Measurements from ENCODE around the gene DNAJC28.
"Not testable (repeated sequence)": the region's sequence is repeated elsewhere in the genome, so short reads cannot be mapped to it uniquely, and the experiment has no call there.

DNAJC28 gene

DNA sequence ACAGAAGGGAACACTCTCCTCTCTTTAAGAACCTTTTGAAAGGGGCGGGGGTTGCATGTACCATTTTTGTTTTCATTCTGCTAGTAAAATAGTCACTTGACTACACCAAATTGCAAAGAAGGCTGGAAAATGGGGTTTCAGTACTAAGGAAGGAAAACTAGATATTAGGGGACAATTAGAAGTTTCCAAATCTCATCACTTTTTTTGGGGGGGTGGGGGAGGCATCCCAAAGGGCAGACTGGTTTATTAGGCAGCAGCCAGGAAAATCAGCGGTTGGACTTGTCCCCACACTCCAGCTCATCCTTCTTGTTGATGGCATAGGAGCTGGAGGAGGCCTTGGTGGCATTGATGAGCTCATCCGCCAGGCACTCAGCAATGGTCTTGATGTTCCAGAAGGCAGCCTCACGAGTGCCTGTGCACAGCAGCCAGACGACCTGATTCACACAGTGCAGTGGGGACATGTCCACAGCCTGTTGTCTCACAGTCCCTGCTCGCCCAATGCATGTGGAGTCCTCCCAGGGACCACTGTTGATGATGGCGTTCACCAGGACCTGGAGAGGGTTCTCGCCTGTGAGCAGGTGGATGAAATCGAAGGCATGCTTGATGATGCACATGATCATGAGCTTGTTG lies 10.1 kb downstream of the DNAJC28 start:
- in situ Hi-C loops (cut with MboI; ENCODE audit: low sequenced_read_pairs), result no loop called here

DNA sequence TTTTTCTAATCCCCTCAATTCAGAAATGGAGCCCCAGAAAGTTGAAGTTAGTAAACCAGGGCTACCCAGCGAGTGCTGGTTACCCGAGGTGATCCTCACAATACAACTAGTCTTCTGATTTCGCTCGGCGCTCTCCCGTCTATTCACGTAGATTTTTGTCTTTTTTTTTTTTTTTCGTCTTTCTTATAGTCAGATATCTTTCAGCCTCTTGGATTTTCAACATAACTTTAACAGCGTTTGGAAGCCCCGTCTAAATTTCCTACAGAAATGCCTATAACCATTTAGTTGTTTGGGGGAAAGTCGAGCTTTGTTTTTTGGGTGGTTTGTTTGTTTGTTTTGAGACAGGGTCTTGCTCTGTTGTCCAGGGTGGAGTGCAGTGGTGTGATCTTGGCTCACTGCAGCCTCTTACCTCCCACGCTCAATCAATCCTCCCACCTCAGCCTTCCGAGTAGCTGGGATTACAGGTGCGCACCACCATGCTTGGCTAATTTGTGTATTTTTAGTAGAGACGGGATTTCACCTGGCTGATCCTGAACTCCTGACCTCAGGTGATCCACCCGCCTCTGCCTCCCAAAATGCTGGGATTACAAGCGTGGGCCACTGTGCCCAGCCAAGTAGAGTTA lies 10.9 kb downstream of the DNAJC28 start:
- in situ Hi-C loops (cut with MboI; ENCODE audit: low sequenced_read_pairs), result no loop called here

DNA sequence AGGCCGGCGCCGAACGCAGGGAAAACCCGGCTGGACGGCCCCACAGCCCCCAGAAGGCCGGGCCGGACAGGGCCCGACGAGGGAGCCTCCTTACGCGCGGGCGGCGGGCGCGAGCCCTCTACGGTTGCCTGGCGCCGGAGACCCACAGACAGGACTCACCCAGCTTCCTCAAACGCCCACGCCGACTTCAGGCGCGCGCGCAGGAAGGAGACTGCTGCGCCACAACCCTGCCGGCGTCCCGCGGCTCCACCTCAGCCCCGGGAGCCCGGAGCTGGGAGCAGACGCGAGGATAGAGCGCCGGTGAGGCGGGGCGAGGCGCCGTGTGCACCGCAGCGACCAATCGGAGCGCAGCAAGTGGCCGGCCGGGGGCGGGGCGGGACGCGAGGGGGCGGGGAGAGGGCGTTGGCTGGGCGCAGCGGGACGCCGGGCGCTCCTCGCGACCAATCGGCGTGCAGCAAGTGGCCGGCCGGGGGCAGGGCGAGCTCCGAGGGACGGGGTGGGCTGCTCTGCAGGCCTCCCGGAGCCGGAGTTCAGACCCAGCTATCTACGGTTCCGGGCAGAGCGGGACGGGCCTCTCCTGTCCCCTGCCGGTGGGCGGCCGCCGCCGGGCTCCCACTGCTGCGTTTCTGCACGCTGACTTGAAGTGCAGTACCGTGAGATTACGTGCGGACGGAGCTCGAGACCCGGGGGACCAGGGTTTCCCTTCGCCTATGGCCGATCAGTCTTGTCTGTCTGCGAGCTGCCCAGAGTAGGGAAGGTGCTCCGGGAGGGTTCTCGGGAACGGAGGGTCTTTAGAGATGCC lies 11.6 kb downstream of the DNAJC28 start, which contains the start of gene TMEM50B:
Gene TMEM50B, minus strand, starts transcription at position 296 of the 802 bp plus-strand sequence. CDS start 11,089 bp downstream, outside the sequence.
- in situ Hi-C loops (cut with MboI; ENCODE audit: low sequenced_read_pairs), result no loop called here

DNA sequence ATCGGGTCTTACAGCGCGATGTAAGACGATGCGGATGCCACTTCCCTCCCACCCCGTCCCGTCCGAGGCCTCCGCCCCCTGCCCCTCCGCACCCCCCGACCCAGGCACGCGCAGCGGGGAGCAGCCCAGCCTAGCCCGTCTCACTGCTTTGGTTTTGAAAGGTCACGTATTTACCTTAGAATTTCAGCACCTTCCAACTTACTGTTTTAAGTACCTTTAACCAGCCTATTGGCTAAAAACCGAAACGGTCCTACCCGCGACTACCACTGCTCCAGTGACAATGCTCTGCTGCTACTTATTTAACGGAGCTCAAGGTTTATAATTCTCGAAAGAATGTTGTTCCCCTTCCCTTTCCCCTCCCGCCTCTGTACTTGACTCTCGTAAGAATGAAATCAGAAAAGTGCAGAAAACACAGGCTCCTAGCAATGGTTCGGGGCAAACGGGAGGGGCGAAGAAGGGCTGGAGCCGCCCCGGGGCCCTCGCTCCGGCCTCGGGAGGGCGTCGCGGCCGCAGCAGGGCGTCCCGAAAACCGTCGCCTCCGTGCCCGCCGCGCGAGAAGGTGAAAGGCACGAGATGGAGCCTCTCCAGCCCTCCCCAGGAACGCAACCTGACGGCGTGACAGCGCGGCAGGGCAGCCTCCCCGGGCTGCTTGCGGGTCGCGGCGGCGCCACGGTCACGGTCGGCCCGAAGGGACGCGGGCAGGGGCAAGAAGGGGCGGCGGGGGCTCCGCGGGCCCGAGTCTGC lies 12.4 kb downstream of the DNAJC28 start:
- in situ Hi-C loops (cut with MboI; ENCODE audit: low sequenced_read_pairs), result no loop called here

DNA sequence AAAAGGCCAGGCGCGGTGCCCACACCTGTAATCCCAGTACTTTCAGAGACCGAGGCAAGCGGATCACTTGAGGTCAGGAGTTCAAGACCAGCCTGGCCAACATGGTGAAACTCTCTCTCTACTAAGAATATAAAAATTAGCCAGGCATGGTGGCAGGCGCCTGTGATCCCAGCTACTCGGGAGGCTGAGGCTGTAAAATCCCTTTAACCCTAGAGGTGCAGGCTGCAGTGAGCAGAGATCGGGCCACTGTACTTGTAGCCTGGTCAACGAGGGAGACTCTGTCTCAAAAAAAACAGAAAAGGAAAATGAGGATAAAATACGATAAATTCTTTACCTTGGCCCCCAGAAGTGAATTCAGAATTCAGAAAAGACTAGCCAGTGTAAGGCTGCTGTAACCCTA lies 13.3 kb downstream of the DNAJC28 start:
- in situ Hi-C loops (cut with MboI; ENCODE audit: low sequenced_read_pairs), result no loop called here

DNA sequence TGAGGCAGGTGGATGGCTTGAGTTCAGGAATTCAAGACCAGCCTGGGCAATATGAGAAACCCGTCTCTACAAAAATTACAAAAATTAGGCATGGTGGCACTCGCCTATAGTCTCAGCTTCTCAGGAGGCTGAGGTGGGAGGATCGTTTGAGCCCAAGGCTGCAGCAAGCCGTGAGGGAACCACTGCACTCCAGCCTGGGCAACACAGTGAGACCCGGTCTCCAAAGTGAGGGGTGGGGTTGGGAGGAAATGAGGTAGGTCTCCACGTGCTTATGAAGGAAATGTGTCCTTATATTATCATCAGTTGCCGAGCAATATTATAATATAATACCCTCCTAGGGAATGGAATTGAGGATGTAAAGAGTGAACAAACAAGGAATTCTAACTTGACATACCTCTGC lies 14.4 kb downstream of the DNAJC28 start:
- in situ Hi-C loops (cut with MboI; ENCODE audit: low sequenced_read_pairs), result no loop called here

DNA sequence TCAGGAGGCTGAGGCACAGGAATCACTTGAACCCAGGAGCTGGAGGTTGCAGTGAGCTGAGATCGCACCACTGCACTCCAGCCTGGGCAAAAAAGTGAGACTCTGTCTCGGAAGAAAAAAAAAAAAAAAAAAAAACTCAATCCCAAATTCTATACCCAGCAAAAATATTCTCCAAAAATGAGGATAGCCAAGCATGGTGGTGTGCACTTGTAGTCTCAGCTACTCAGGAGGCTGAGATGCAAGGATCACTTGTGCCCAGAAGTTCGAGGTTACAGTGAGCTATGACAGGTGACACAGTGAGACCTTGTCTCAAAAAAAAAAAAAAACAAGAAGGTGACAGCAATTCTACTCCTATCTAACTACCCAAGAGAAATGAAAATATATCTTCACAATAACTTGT lies 18.2 kb downstream of the DNAJC28 start:
- in situ Hi-C loops (cut with MboI; ENCODE audit: low sequenced_read_pairs), result loop anchor here (25.0 kb wide), 1 partner anchor 636 kb away; no protein-coding TSS in a partner anchor

DNA sequence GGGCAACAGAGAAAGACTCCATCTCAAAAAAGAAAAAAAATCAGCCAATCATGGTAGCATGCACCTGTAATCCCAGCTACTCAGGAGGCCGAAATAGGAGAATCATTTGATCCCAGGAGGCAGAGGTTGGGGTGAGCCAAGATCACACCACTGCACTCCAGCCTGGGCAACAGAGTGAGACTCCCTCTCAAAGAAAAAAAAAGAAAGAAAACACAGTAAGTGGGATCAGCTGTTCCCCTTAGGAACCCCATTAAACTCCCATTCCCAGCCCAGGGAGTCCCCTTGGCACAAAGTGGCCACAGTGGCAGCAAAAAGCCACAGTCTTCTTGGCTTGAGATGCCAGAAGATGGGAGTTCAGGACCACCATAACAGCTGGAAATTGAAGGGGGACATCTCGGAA lies 20.8 kb downstream of the DNAJC28 start:
- in situ Hi-C loops (cut with MboI; ENCODE audit: low sequenced_read_pairs), result loop anchor here (25.0 kb wide), 1 partner anchor 633 kb away; no protein-coding TSS in a partner anchor

DNA sequence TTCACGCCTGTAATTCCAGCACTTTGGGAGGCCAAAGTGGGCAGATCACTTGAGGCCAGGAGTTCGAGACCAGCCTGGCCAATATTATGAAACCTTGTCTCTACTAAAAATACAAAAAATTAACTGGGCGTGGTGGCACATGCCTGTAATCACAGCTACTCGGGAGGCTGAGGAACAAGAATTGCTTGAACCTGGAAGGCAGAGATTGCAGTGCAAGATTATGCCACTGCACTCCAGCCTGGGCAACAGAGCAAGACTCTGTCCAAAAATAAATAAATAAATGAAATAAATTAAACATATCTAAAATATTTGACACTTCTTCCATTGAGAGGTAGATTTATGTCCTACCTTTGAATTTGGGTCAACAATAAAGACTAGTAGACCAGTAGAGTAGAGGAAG lies 22.3 kb downstream of the DNAJC28 start:
- in situ Hi-C loops (cut with MboI; ENCODE audit: low sequenced_read_pairs), result loop anchor here (25.0 kb wide), 1 partner anchor 632 kb away; no protein-coding TSS in a partner anchor

DNA sequence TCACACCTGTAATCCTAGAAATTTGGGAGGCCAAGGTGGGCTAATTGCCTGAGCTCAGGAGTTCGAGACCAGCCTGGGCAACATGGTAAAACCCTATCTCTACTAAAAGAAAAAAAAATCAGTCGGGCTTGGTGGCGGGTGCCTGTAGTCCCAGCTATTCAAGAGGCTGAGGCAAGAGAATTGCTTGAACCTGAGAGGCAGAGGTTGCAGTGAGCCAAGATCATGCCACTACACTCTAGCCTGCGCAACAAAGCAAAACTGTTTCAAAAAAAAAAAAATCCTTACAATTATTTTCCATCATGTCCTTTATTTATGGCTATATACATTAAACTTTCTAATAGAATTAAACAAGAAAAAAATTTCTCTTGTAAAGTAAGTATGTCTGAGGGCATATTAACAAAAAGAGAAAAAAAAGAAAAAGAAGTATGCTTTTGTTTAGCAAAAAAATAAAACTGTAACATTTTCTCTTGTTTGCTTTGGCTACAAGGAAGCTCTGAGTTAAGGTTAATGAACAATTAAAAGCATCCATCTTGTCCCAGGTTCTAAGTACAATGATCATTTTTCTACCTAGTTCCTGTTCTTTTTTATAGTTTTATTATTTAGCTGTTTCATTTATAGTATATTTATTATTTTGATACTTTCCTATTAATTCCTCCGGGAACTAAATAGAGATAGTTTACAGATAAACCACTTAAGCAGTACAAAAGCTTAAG lies 29.8 kb downstream of the DNAJC28 start:
- in situ Hi-C loops (cut with MboI; ENCODE audit: low sequenced_read_pairs), result loop anchor here (25.0 kb wide), 1 partner anchor 624 kb away; no protein-coding TSS in a partner anchor

DNA sequence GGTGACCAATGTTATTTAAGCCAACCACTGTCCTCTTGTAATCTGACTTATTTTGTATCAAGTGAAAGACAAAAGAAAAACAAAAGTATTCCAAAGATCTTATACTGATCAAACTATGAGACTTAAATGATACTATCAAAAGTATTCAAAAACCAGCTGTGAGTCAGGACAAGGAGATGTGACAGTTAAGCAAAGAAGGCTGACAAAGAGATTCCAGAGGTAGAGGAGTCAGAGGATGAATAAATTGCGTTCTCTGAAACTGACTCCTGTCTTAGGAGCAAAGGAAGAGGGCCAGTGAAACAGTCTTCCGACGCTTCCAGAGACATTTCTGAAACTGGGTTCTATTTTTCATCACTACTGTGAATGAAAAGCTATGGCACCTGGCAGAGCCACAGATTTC lies 32.7 kb downstream of the DNAJC28 start:
- in situ Hi-C loops (cut with MboI; ENCODE audit: low sequenced_read_pairs), result loop anchor here (25.0 kb wide), 1 partner anchor 622 kb away; no protein-coding TSS in a partner anchor

DNA sequence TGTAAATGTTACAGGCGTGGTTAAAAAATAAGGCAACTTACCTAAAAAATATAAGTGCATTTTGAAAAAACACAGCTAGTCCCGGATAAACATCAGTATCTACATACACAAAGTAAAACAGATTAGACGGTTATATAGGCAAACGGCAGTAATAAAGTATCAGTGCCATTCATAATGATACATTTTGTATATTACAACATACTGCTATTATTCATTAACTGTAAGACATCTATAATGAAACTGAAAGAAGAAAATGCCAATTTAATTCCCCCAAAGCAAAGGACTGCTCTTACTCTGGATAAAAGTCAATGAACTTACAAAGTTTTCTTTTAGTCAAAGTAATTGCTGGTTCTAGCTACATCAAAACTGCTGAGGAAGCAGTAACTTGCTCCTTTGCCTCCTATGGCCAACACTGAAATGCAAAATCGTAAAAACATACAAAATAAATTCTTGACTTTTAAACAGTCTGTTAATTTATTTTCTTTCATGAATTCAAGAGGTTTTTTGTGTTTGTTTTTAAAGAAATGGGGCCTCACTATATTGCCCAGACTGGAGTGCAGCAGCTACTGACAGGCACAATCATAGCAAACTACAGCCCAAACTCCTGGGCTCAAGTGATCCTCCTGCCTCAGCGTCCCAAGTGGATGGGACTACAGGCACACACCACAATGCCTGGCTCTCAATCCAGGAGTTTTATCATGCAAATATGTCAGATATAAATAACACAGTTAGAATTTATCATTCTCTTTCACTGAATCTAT lies 35.6 kb downstream of the DNAJC28 start:
- in situ Hi-C loops (cut with MboI; ENCODE audit: low sequenced_read_pairs), result loop anchor here (25.0 kb wide), 1 partner anchor 619 kb away; no protein-coding TSS in a partner anchor

DNA sequence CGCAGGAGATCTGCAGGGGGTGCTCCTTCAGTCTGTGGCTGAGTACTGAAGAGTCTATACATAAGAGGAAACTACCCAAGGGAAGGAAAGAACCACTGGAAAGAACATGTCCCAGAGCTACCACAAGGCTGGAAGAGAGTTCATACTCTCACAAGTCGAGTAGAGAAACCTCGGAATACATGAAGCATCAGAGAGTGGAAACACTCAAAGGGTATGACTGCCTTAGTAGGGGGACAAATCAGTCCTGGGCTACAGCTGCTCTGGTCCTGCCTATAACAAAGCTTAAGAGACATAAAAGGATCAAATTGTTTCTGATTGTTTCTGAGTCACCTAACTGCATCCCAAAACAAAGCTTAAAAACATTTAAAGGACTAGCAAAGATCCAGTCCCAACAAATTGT lies 39.2 kb downstream of the DNAJC28 start:
- in situ Hi-C loops (cut with MboI; ENCODE audit: low sequenced_read_pairs), result loop anchor here (25.0 kb wide), 1 partner anchor 615 kb away; no protein-coding TSS in a partner anchor

DNA sequence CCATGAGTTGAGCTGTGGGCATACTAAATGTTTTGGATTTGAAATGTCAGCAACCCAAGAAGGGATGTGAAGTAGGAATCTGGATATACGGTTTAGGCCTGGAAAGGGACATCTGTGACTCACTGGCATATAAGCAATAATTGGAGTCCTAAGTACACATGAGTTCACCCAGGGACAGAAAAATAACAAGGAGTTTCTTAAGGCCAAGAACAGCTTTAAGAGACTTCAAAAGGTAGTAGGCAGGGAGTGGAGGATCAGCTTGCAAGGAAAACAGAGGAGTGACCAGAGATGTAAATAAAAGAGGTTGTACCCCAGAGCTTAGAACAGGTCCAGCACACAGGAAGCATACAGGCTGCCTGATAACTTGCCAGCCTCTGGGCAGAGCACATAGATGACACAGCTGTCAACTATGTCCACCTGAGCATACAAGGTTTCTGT lies 39.9 kb downstream of the DNAJC28 start:
- in situ Hi-C loops (cut with MboI; ENCODE audit: low sequenced_read_pairs), result loop anchor here (25.0 kb wide), 1 partner anchor 614 kb away; no protein-coding TSS in a partner anchor

DNA sequence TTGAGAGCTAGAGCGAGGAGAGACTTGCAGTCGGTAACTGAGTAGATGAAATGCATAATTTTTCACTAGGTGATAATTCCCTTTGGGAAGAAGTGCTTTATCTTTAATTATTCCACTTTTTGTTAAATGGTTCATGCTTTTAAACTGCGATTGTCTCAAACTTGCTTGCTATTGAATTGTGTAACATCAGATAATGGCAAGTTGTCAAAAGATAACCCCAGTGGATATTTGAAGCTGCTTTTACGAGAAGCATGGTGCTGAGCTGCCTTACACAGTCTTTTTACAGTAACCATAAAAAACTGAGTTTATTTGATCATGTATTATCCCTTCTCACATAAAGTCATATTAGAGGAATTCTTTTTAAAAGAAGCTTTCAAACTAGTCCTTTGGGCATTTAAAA lies 41.9 kb downstream of the DNAJC28 start:
- in situ Hi-C loops (cut with MboI; ENCODE audit: low sequenced_read_pairs), result loop anchor here (25.0 kb wide), 1 partner anchor 612 kb away; no protein-coding TSS in a partner anchor

DNA sequence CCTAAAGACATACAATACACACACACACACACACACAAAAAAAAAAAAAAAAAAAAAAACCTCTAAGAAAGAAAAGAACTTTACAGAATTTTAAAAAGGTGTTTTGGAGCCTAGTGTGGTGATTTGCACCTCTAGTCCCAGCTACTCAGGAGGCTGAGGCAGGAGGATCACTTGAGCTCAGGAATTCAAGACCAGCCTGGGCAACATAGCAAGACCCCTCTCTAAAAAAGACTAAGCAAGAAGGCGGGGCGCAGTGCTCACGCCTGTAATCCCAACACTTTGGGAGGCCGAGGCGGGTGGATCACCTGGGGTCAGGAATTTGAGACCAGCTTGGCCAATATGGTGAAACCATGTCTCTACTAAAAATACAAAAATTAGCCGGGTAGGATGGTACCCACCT lies 44.9 kb downstream of the DNAJC28 start:
- in situ Hi-C loops (cut with MboI; ENCODE audit: low sequenced_read_pairs), result not testable (repeated sequence)

DNA sequence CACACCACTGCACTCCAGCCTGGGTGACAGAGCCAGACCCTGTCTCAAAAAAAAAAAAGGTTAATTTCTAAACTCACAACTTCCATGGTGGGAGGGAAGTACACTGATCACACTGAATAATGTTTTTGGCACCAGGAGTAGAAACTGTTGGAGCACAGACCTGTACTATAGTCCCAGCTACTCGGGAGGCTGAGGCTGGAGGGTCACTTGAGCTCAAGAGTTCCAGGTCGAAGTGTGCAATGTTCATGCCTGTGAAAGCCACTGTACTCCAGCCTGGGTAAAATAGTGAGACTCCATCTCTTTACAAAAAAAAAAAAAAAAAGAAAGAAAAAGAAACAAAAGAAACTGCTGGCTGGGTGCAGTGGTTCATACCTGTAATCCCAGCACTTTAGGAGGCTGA lies 47.0 kb downstream of the DNAJC28 start:
- in situ Hi-C loops (cut with MboI; ENCODE audit: low sequenced_read_pairs), result loop anchor here (5.0 kb wide), 1 partner anchor 247 kb away; no protein-coding TSS in a partner anchor

DNA sequence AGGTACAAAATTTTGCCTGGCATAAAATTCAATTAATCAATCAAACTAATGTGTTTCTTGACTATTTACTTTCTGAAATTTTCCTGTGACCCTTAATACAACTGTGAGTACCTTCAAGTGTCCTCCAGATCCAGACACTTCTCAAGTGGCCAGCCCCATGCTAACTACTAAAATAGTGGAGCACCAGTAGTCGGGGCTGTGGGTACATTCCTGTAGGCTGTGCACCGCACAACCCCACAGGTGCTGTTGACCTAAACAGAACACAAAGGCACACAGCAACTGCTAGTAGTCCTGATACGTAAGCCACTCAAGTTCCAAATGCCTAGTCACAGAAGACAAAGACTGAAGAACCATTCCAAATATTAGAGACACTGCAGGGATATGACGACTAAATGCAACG lies 48.3 kb downstream of the DNAJC28 start:
- in situ Hi-C loops (cut with MboI; ENCODE audit: low sequenced_read_pairs), result loop anchor here (5.0 kb wide), 1 partner anchor 246 kb away; no protein-coding TSS in a partner anchor

All from HL-60/S4 treated with retinoic acid at 250 ng/mL for 4 days and 3 days (cell line).